ENCODE results near the gene PIGV. TPM values are rescaled to one million over a fixed set of nuclear protein-coding genes. Genes with fewer than 3 reads are reported as not detected.

PIGV gene
- total RNA-seq, 2 experiments from 2014 or later: 20.8 to 20.9 TPM

Other genes with a start within 250 kb of the PIGV start
- gene ARID1A, start 91.9 kb upstream of the PIGV start, total RNA-seq: 10 to 100 TPM; 75.6 to 78.4 TPM
- gene ZDHHC18, start 38.7 kb downstream of the PIGV start, total RNA-seq: 10 to 100 TPM; 48.5 to 48.8 TPM
- gene SFN, start 75.2 kb downstream of the PIGV start, total RNA-seq: under 1 TPM in 1 of 2 experiments, not detected in 1; 0.43 TPM
- gene GPN2, start 102.3 kb downstream of the PIGV start, total RNA-seq: 10 to 100 TPM; 64.1 to 65.0 TPM
- 10 to 100 TPM; 13.3 to 14.4 TPM for gene GPATCH3, start 112.5 kb downstream of the PIGV start, total RNA-seq
- not detected for gene NR0B2, start 126.0 kb downstream of the PIGV start, total RNA-seq
- 100 to 1,000 TPM; 146 to 147 TPM for gene NUDC, start 133.8 kb downstream of the PIGV start, total RNA-seq
- gene KDF1, start 172.5 kb downstream of the PIGV start, total RNA-seq: under 1 TPM; 0.47 to 0.60 TPM
- gene TRNP1, start 205.7 kb downstream of the PIGV start, total RNA-seq: under 1 TPM; 0.40 to 0.64 TPM
- not detected for gene TENT5B, start 224.9 kb downstream of the PIGV start, total RNA-seq

Data from activated naive CD8-positive, alpha-beta T cell treated with anti-CD3 and anti-CD28 coated beads for 36 hours (primary cell).